ENCODE data around the gene LRPAP1. TPM values are rescaled to one million over a fixed set of nuclear protein-coding genes. Genes with fewer than 3 reads are reported as not detected.

LRPAP1 gene
- total RNA-seq, 5 donors from 2014 or later (not counting 1 experiment from before 2014, with no cell fraction given): 81.2 to 88.4 (median 81.9) TPM

DNA sequence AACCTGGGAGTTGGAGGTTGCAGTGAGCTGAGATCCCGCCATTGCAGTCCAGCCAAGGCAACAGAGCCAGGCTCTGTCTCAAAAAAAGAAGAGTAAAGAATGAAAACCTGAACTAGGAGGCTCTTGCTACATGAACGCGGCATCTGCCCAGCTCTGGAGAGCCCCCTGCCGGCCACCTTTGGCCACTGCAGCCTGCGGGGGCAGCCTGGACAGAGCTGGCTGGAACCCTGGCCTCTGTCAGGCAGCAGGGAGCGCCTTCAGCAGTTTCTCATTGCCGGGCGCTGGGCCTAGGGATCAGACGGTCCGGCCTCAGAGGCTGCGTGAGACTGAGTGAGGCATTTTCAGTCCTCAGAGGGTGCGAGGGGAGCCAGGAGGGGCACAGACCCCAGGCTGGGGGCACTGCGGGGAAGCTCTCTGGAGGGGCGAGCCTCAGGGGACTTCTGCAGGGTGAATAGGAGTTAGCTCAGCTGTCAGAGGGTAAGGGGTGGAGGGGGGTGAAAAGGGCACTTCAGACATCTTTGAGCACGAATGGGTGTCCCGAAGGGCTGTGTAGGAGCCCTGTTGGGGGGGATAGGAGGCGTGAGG, 51.6 kb downstream of the LRPAP1 start:
- DNase-seq: peak; percentile 22 to 75 (median 62)
- no peak overlapping the region for H3K4me3 Mint-ChIP-seq
- Histone ChIP-seq H3K4me1 (ENCODE audit: control insufficient read depth in 1 of 2, extremely low read depth in 1 of 2, insufficient read depth in 2 of 2, low read length in 2 of 2) (peaks cover 0 to 28% of the 10 kb centered on the region in 2 experiments), H3K27me3 (replicated peaks in 1 of 2; ENCODE audit: control insufficient read depth in 2 of 2, extremely low read depth in 1 of 2, insufficient read depth in 2 of 2, low read length in 1 of 2) (peaks cover 0 to 95% of the 10 kb centered on the region in 2 experiments), H3K9me3 (no peaks in the 10 kb centered on the region), H3K27ac (ENCODE audit: low read length) (no peak overlapping the region), H3K36me3 (ENCODE audit: control insufficient read depth in 2 of 2, extremely low read depth in 1 of 2, insufficient read depth in 1 of 2, low read length in 1 of 2) (no peaks in the 10 kb centered on the region), H3K4me3 (ENCODE audit: control insufficient read depth in 1 of 2, extremely low read depth in 1 of 2, low read length in 1 of 2) (no peak overlapping the region)
- H3K27ac Mint-ChIP-seq: no peak overlapping the region
- H3K27me3 Mint-ChIP-seq: peaks cover 13 to 36% of the 10 kb centered on the region in 2 donors
- peak; percentile 68 to 81 (median 73) for ATAC-seq (replicated peaks in 1 of 4)
- H3K9me3 Mint-ChIP-seq: no peaks in the 10 kb centered on the region
- POLR2A ChIA-PET: no interaction called here
- 19% methylated on average over 17 of the region's 17 CpGs for WGBS (ENCODE audit: insufficient coverage)
- no peaks in the 10 kb centered on the region for H3K36me3 Mint-ChIP-seq
- peaks cover 0 to 6% (median 1%) of the 10 kb centered on the region in 3 donors for H3K4me1 Mint-ChIP-seq
- CTCF ChIA-PET: interaction anchor here (0.7 to 1.2 kb wide), 6 partner anchors 125 to 374 kb away, joined by 3 to 6 read pairs (median 4); no protein-coding TSS in a partner anchor

- Histone ChIP-seq H3K4me1 (ENCODE audit: control insufficient read depth in 1 of 2, extremely low read depth in 1 of 2, insufficient read depth in 2 of 2, low read length in 2 of 2) (peaks cover 0 to 17% of the 10 kb centered on the region in 2 experiments), H3K4me3 (ENCODE audit: control insufficient read depth in 1 of 2, extremely low read depth in 1 of 2, low read length in 1 of 2) (no peak overlapping the region), H3K9me3 (no peaks in the 10 kb centered on the region), H3K36me3 (ENCODE audit: control insufficient read depth in 2 of 2, extremely low read depth in 1 of 2, insufficient read depth in 1 of 2, low read length in 1 of 2) (no peaks in the 10 kb centered on the region), H3K27ac (ENCODE audit: low read length) (no peak overlapping the region), H3K27me3 (replicated peaks in 1 of 2; ENCODE audit: control insufficient read depth in 2 of 2, extremely low read depth in 1 of 2, insufficient read depth in 2 of 2, low read length in 1 of 2) (peaks cover 0 to 92% of the 10 kb centered on the region in 2 experiments)
- Mint-ChIP-seq H3K4me3 (no peak overlapping the region), H3K27me3 (peaks cover 13 to 37% of the 10 kb centered on the region in 2 donors), H3K36me3 (no peaks in the 10 kb centered on the region), H3K27ac (no peak overlapping the region), H3K4me1 (peaks cover 0 to 3% (median 0%) of the 10 kb centered on the region in 3 donors), H3K9me3 (no peaks in the 10 kb centered on the region)
- CTCF ChIA-PET: interaction anchor here in 1 of 2 donors (0.7 to 1.2 kb wide), 2 partner anchors 124 to 372 kb away, joined by 3 to 4 read pairs; no protein-coding TSS in a partner anchor
- DNase-seq: no peak
- POLR2A ChIA-PET: no interaction called here
- WGBS (ENCODE audit: insufficient coverage): 84% methylated on average over 15 of the region's 25 CpGs
- no peak for ATAC-seq (replicated peaks in 1 of 4)
Measured at GRCh38 chr4:3479358-3480101, 52.7 kb downstream of the LRPAP1 start.

GRCh38 chr4:3478446-3479357, 53.5 kb downstream of the LRPAP1 start:
- no peak for DNase-seq
- H3K4me3 ChIP-seq (ENCODE audit: control insufficient read depth in 1 of 2, extremely low read depth in 1 of 2, low read length in 1 of 2): no peak overlapping the region
- H3K27me3 ChIP-seq (replicated peaks in 1 of 2; ENCODE audit: control insufficient read depth in 2 of 2, extremely low read depth in 1 of 2, insufficient read depth in 2 of 2, low read length in 1 of 2): peaks cover 0 to 91% of the 10 kb centered on the region in 2 experiments
- H3K4me1 Mint-ChIP-seq: no peaks in the 10 kb centered on the region
- H3K9me3 ChIP-seq: no peaks in the 10 kb centered on the region
- peaks cover 13 to 37% of the 10 kb centered on the region in 2 donors for H3K27me3 Mint-ChIP-seq
- no peak for ATAC-seq (replicated peaks in 1 of 4)
- H3K4me1 ChIP-seq (ENCODE audit: control insufficient read depth in 1 of 2, extremely low read depth in 1 of 2, insufficient read depth in 2 of 2, low read length in 2 of 2): peaks cover 0 to 9% of the 10 kb centered on the region in 2 experiments
- H3K27ac Mint-ChIP-seq: no peak overlapping the region
- POLR2A ChIA-PET: no interaction called here
- WGBS (ENCODE audit: insufficient coverage): 82% methylated on average over 30 of the region's 35 CpGs
- no peak overlapping the region for H3K4me3 Mint-ChIP-seq
- no peak overlapping the region for H3K27ac ChIP-seq (ENCODE audit: low read length)
- H3K36me3 ChIP-seq (ENCODE audit: control insufficient read depth in 2 of 2, extremely low read depth in 1 of 2, insufficient read depth in 1 of 2, low read length in 1 of 2): no peaks in the 10 kb centered on the region
- H3K9me3 Mint-ChIP-seq: no peaks in the 10 kb centered on the region
- CTCF ChIA-PET: interaction anchor here in 1 of 2 donors (0.7 kb wide), 1 partner anchor 441 kb away, joined by 3 read pairs; no protein-coding TSS in a partner anchor
- no peaks in the 10 kb centered on the region for H3K36me3 Mint-ChIP-seq

GRCh38 chr4:3477750-3478430, 54.3 kb downstream of the LRPAP1 start:
- ChIA-PET POLR2A (no interaction called here), CTCF (interaction anchor here in 1 of 2 donors (0.7 kb wide), 1 partner anchor 440 kb away, joined by 3 read pairs; no protein-coding TSS in a partner anchor)
- H3K9me3 Mint-ChIP-seq: no peaks in the 10 kb centered on the region
- no peaks in the 10 kb centered on the region for H3K4me1 Mint-ChIP-seq
- H3K27ac Mint-ChIP-seq: no peak overlapping the region
- peaks cover 13 to 33% of the 10 kb centered on the region in 2 donors for H3K27me3 Mint-ChIP-seq
- H3K36me3 ChIP-seq (ENCODE audit: control insufficient read depth in 2 of 2, extremely low read depth in 1 of 2, insufficient read depth in 1 of 2, low read length in 1 of 2): no peaks in the 10 kb centered on the region
- peaks cover 0 to 88% of the 10 kb centered on the region in 2 experiments for H3K27me3 ChIP-seq (replicated peaks in 1 of 2; ENCODE audit: control insufficient read depth in 2 of 2, extremely low read depth in 1 of 2, insufficient read depth in 2 of 2, low read length in 1 of 2)
- H3K36me3 Mint-ChIP-seq: no peaks in the 10 kb centered on the region
- H3K4me1 ChIP-seq (ENCODE audit: control insufficient read depth in 1 of 2, extremely low read depth in 1 of 2, insufficient read depth in 2 of 2, low read length in 2 of 2): peaks cover 0 to 5% of the 10 kb centered on the region in 2 experiments
- WGBS (ENCODE audit: insufficient coverage): 78% methylated on average over 19 of the region's 23 CpGs
- no peak overlapping the region for H3K27ac ChIP-seq (ENCODE audit: low read length)
- H3K4me3 ChIP-seq (ENCODE audit: control insufficient read depth in 1 of 2, extremely low read depth in 1 of 2, low read length in 1 of 2): no peak overlapping the region
- H3K4me3 Mint-ChIP-seq: no peak overlapping the region
- ATAC-seq (replicated peaks in 1 of 4) (no peak), DNase-seq (no peak)
- H3K9me3 ChIP-seq: no peaks in the 10 kb centered on the region

GRCh38 chr4:3476936-3477749, 55.1 kb downstream of the LRPAP1 start:
- Histone ChIP-seq H3K27ac (ENCODE audit: low read length) (no peak overlapping the region), H3K4me1 (ENCODE audit: control insufficient read depth in 1 of 2, extremely low read depth in 1 of 2, insufficient read depth in 2 of 2, low read length in 2 of 2) (peaks cover 0 to 5% of the 10 kb centered on the region in 2 experiments), H3K27me3 (replicated peaks in 1 of 2; ENCODE audit: control insufficient read depth in 2 of 2, extremely low read depth in 1 of 2, insufficient read depth in 2 of 2, low read length in 1 of 2) (peaks cover 0 to 81% of the 10 kb centered on the region in 2 experiments), H3K4me3 (ENCODE audit: control insufficient read depth in 1 of 2, extremely low read depth in 1 of 2, low read length in 1 of 2) (no peak overlapping the region), H3K36me3 (ENCODE audit: control insufficient read depth in 2 of 2, extremely low read depth in 1 of 2, insufficient read depth in 1 of 2, low read length in 1 of 2) (no peaks in the 10 kb centered on the region), H3K9me3 (no peaks in the 10 kb centered on the region)
- ChIA-PET CTCF (no interaction called here), POLR2A (no interaction called here)
- no peaks in the 10 kb centered on the region for H3K9me3 Mint-ChIP-seq
- no peak overlapping the region for H3K4me3 Mint-ChIP-seq
- no peak for ATAC-seq (replicated peaks in 1 of 4)
- DNase-seq: no peak
- H3K36me3 Mint-ChIP-seq: no peaks in the 10 kb centered on the region
- no peaks in the 10 kb centered on the region for H3K4me1 Mint-ChIP-seq
- WGBS (ENCODE audit: insufficient coverage): 80% methylated on average over 23 of the region's 27 CpGs
- H3K27ac Mint-ChIP-seq: no peak overlapping the region
- peaks cover 13 to 27% of the 10 kb centered on the region in 2 donors for H3K27me3 Mint-ChIP-seq

Data from T-cell (primary cell).